ENCODE measurements around the gene S1PR3. TPM values are rescaled to one million over a fixed set of nuclear protein-coding genes. Genes with fewer than 3 reads are reported as not detected.

The S1PR3 gene
- total RNA-seq, 1 donor: 31.1 TPM

DNA sequence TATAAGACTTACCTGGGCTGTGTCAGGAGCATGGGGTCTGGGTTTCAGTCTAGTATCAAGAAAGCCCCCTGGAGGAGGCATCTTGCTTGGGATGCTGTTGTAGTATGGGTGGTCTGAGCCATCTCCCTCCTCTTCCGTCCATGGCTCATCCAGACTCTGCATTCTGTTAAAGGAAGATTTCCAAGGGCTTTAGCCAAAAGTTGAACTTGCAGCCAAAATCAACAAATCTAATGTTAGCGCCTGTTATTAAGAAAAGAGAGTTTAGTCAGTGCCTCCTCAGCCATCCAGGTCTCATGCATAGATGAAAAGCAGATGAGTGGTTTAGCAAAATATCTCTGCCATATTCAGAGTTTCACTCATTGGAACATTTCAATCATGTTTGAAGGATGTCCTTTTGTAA lies 55.6 kb downstream of the S1PR3 start:
- H3K4me3 ChIP-seq (ENCODE audit: low read depth, low read length): peak overlapping the region; percentile 53
- peak; percentile 90 for DNase-seq (ENCODE audit: low read depth)

DNA sequence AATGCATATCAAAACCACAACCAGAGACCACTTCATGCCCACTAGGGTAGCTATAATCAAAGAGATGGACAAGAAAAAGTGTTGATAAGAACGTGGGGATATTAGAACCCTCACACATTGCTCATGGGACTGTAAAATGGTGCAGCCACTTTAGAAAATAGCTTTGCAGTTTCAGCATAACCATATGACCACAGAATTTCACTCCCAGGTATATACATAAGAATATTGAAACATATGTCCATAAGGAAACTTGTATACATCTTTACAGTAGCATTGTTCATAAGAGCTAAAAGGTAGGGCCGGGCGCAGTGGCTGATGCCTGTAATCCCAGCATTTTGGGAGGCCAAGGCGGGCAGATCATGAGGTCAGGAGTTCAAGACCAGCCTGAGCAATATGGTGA lies 56.4 kb downstream of the S1PR3 start:
- no peak overlapping the region for H3K4me3 ChIP-seq (ENCODE audit: low read depth, low read length)
- TF ChIP-seq, protein P1, sequence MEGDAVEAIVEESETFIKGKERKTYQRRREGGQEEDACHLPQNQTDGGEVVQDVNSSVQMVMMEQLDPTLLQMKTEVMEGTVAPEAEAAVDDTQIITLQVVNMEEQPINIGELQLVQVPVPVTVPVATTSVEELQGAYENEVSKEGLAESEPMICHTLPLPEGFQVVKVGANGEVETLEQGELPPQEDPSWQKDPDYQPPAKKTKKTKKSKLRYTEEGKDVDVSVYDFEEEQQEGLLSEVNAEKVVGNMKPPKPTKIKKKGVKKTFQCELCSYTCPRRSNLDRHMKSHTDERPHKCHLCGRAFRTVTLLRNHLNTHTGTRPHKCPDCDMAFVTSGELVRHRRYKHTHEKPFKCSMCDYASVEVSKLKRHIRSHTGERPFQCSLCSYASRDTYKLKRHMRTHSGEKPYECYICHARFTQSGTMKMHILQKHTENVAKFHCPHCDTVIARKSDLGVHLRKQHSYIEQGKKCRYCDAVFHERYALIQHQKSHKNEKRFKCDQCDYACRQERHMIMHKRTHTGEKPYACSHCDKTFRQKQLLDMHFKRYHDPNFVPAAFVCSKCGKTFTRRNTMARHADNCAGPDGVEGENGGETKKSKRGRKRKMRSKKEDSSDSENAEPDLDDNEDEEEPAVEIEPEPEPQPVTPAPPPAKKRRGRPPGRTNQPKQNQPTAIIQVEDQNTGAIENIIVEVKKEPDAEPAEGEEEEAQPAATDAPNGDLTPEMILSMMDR (IDR thresholded peaks at IDR 0.05; ENCODE audit: insufficient read depth, low read length): no peak
- no peak for DNase-seq (ENCODE audit: low read depth)

More for the DNA sequence above, 55.6 kb downstream of the S1PR3 start:
- TF ChIP-seq, protein P1 (IDR thresholded peaks at IDR 0.05; ENCODE audit: insufficient read depth, low read length): no peak

DNA sequence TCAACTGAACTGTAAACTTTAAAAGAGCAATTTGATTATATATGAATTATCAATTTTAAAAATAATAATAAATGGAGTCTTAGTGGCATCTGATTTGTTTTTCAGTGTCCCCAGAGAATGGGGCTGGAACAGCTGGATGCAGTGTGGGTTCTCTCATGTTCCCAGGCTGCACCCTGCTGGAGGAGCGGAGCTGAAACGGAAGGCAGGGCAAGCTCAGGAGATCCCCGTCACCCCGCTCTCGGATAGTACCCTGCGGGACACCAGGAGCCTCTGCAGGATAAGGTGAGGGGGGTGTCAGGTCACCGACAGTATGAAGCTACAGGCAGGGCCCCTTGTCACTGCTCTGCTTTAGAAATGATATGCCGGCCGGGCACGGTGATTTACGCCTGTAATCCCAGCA lies 57.3 kb downstream of the S1PR3 start:
- H3K4me3 ChIP-seq (ENCODE audit: low read depth, low read length): no peak overlapping the region
- DNase-seq (ENCODE audit: low read depth): no peak
- TF ChIP-seq, protein P1 (IDR thresholded peaks at IDR 0.05; ENCODE audit: insufficient read depth, low read length): no peak

DNA sequence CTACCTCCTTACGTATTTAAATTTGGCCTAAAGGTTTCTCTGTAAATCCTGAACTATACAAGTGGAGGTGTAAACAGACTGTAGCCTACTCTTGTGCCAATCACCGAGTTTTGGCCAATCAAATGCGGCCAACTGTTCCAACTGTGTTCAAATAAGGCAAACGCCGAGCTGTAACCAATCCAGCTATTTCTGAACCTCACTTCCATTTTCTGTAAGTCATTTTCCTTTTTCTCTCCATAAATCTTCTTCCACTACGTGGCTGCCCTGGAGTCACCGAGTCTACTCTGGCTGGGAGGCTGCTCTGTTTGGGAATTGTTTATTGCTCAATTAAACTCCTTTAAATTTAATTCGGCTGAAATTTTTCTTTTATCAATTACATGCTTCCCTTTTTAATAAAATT lies 58.4 kb downstream of the S1PR3 start:
- no peak for DNase-seq (ENCODE audit: low read depth)
- H3K4me3 ChIP-seq (ENCODE audit: low read depth, low read length): no peak overlapping the region
- TF ChIP-seq, protein P1 (IDR thresholded peaks at IDR 0.05; ENCODE audit: insufficient read depth, low read length): no peak

DNA sequence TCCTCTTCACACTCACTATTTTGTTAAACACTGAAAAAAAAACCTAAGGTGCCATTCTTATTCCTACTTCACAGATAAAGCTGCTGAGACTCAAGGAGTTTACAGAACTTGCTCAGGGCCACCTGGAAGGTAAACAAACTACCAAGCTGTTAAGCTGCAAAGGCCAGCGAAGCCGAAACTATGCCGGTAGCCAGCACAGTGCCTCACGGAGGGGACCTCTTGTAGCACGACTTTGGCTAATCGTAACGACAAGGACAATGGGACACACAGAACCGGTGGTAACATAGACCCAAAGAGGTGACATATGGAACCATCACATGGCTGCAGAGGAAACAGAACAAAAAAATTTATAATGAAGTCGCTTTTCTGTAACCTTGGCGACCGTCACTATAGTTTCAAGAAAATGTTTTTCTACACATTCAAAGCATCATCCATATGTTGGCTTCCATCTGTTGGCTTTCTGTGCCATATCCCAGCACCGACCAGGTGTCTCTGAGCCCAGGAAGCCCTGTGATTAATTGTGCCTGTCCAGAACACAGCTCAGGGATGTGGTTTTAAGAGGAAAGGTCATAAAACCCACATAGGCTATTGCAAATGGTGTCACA lies 60.3 kb downstream of the S1PR3 start:
- no peak for DNase-seq (ENCODE audit: low read depth)
- no peak overlapping the region for H3K4me3 ChIP-seq (ENCODE audit: low read depth, low read length)
- TF ChIP-seq, protein P1 (IDR thresholded peaks at IDR 0.05; ENCODE audit: insufficient read depth, low read length): no peak

DNA sequence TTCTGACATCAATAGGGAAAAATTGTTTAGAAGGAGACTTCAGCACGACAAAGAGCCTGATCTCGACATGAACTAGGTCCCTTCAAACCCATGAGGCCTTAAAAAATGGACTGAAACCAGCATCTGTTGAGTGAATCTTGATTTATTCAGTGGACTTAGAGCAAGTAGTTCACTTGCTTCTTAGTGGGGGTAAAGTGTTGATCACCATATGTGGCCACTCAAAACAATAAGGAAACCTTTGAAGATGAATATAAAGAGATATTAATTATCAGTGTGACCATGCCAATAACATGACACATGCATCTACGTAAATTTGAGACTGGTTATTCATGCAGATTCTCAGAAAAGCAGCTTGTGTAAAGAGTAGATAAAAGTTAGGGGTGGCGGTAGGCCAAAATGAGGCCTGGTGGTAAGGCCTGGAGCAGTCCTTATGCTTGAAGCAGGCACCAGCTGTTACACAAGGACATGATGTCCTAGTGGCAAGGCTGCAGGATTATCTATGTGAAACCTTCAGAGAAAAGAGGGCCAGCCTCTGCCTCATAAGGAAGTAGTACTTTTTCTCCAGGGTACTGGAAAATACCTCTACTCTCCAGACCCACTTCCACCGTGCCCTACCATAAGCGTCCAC lies 61.3 kb downstream of the S1PR3 start:
- no peak overlapping the region for H3K4me3 ChIP-seq (ENCODE audit: low read depth, low read length)
- DNase-seq (ENCODE audit: low read depth): peak; percentile 21
- TF ChIP-seq, protein P1 (IDR thresholded peaks at IDR 0.05; ENCODE audit: insufficient read depth, low read length): no peak

Measured in fibroblast of the aortic adventitia (primary cell).